HepG2 (cell line): ENCODE measurements around the gene PLEKHA6.

Source experiments
- MYNN ChIP-seq: sonication (generic); formaldehyde crosslinking; IDR thresholded peaks from 2 replicates; pipeline ENCODE4 v1.4.0; 2020; ENCODE audit warnings: mild to moderate bottlenecking, low read depth, missing genetic modification reagents
- SP1 ChIP-seq, 2 experiments: fragments of 450-650 bp in 1 of 2; sonication (generic) in 1 of 2; formaldehyde crosslinking in 1 of 2; IDR thresholded peaks; 2 replicates each; pipeline versions ENCODE4 v1.4.0 to v1.6.1; 2016 to 2020; ENCODE audit warnings: missing genetic modification reagents in 1 of 2
- SRF ChIP-seq: IDR thresholded peaks from 2 replicates; pipeline ENCODE4 v1.6.1; 2011; ENCODE audit warnings: mild to moderate bottlenecking, low read depth, low read length, moderate library complexity
- THYN1 ChIP-seq: sonication (generic); formaldehyde crosslinking; IDR thresholded peaks from 2 replicates; pipeline ENCODE4 v1.8.1; 2023; ENCODE audit warnings: low read depth, mild to moderate bottlenecking, moderate library complexity, missing genetic modification reagents, borderline replicate concordance
- TP53 ChIP-seq: sonication (generic); formaldehyde crosslinking; conservative IDR thresholded peaks from 2 replicates; pipeline ENCODE4 v1.4.0; 2020; ENCODE audit warnings: missing genetic modification reagents
- ZFP41 ChIP-seq: sonication (generic); formaldehyde crosslinking; IDR thresholded peaks from 2 replicates; pipeline ENCODE4 v1.4.0; 2020; ENCODE audit warnings: mild to moderate bottlenecking, missing genetic modification reagents, borderline replicate concordance
- ZNF10 ChIP-seq: sonication (generic); formaldehyde crosslinking; IDR thresholded peaks from 2 replicates; pipeline ENCODE4 v1.4.0; 2020; ENCODE audit warnings: mild to moderate bottlenecking, low read depth, missing genetic modification reagents, borderline replicate concordance
- ZNF337 ChIP-seq: sonication (generic); formaldehyde crosslinking; IDR thresholded peaks from 2 replicates; pipeline ENCODE4 v1.5.1; 2020; ENCODE audit warnings: missing genetic modification reagents, low read depth, mild to moderate bottlenecking, borderline replicate concordance
- ZNF564 ChIP-seq: sonication (generic); formaldehyde crosslinking; IDR thresholded peaks from 2 replicates; pipeline ENCODE4 v1.8.1; 2023; ENCODE audit warnings: mild to moderate bottlenecking, missing genetic modification reagents
- ZNF644 ChIP-seq: IDR thresholded peaks from 2 replicates; pipeline ENCODE4 v1.6.1; 2016; ENCODE audit warnings: low read depth
- TF ChIP-seq, protein P1 (sequence below): sonication (generic); formaldehyde crosslinking; IDR thresholded peaks from 2 replicates; pipeline ENCODE4 v1.5.0; 2020; ENCODE audit warnings: mild to moderate bottlenecking, missing genetic modification reagents, moderate library complexity
- TF ChIP-seq, protein P2 (sequence below): sonication (generic); formaldehyde crosslinking; IDR thresholded peaks from 2 replicates; pipeline ENCODE4 v1.8.0; 2022; ENCODE audit warnings: mild to moderate bottlenecking, missing genetic modification reagents

DNA sequence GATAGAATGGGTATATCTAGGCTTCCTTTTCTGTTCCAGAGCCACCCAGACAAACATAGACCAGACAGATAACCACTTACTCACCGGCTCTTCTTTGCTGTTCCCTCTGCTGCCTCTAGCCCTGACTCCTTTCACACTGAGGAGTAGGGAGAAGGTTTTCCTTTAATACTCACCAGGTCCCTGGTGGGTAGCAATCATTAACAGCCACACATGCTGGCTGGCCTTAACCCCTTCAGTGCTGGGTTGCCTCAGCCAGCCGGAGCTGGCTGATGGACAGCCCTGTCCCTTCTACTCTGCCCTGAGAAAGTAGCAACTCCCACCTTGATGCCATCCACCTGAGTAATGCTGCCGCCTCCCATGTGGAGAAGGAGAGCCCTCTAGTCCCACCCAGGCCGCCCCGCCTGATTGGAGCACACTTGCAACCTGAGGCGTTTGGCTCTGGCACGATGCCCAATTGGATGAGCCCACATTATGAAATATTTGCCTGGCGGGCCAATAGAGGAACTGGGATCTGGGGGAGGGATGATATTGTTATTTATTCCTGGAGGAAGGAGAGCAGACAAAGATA is 71.6 kb downstream of the PLEKHA6 start:
- no peak for TF ChIP-seq ZNF10 (CRISPR knock-in tag)
- TF ChIP-seq, protein P1, sequence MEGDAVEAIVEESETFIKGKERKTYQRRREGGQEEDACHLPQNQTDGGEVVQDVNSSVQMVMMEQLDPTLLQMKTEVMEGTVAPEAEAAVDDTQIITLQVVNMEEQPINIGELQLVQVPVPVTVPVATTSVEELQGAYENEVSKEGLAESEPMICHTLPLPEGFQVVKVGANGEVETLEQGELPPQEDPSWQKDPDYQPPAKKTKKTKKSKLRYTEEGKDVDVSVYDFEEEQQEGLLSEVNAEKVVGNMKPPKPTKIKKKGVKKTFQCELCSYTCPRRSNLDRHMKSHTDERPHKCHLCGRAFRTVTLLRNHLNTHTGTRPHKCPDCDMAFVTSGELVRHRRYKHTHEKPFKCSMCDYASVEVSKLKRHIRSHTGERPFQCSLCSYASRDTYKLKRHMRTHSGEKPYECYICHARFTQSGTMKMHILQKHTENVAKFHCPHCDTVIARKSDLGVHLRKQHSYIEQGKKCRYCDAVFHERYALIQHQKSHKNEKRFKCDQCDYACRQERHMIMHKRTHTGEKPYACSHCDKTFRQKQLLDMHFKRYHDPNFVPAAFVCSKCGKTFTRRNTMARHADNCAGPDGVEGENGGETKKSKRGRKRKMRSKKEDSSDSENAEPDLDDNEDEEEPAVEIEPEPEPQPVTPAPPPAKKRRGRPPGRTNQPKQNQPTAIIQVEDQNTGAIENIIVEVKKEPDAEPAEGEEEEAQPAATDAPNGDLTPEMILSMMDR (CRISPR knock-in tag): no peak
- TF ChIP-seq, protein P2, sequence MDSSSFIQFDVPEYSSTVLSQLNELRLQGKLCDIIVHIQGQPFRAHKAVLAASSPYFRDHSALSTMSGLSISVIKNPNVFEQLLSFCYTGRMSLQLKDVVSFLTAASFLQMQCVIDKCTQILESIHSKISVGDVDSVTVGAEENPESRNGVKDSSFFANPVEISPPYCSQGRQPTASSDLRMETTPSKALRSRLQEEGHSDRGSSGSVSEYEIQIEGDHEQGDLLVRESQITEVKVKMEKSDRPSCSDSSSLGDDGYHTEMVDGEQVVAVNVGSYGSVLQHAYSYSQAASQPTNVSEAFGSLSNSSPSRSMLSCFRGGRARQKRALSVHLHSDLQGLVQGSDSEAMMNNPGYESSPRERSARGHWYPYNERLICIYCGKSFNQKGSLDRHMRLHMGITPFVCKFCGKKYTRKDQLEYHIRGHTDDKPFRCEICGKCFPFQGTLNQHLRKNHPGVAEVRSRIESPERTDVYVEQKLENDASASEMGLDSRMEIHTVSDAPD (CRISPR knock-in tag): no peak
- TF ChIP-seq MYNN (CRISPR knock-in tag): no peak
- TF ChIP-seq ZNF564 (CRISPR knock-in tag): no peak
- no peak for TF ChIP-seq ZFP41 (CRISPR knock-in tag)
- no peak for TF ChIP-seq SRF
- TF ChIP-seq SP1 (IDR thresholded peaks at IDR 0.05): no peak
- TF ChIP-seq SP1 (CRISPR knock-in tag; IDR thresholded peaks at IDR 0.05): no peak
- TF ChIP-seq THYN1 (CRISPR knock-in tag): no peak
- no peak for TF ChIP-seq TP53 (CRISPR knock-in tag)
- no peak for TF ChIP-seq ZNF644 (CRISPR knock-in tag)
- no peak for TF ChIP-seq ZNF337 (CRISPR knock-in tag)
